HG02623 (cell line): Measurements from ENCODE around the gene SCAMP5.

ENCODE experiments used
- ATAC-seq: cut with Tn5 transposase; IDR thresholded peaks from one replicate; pipeline ENCODE4 v1.9.1; 2021; ENCODE audit warnings: moderate library complexity; ENCODE audit not compliant: unreplicated experiment

Gene SCAMP5

GRCh38 chr15:75067123-75067830 lies 71.9 kb downstream of the SCAMP5 start:
- ATAC-seq = no peak

- ATAC-seq = no peak
Observed at GRCh38 chr15:75068748-75069147, 73.4 kb downstream of the SCAMP5 start.

- peak; percentile 78 for ATAC-seq
Observed at GRCh38 chr15:75069301-75069925, 74.0 kb downstream of the SCAMP5 start.

GRCh38 chr15:75070674-75071073 lies 75.3 kb downstream of the SCAMP5 start:
- no peak for ATAC-seq
